Left renal cortex interstitium (tissue), 4 donors: ENCODE results near the gene PACRG. TPM values are rescaled to one million over a fixed set of nuclear protein-coding genes. Genes with fewer than 3 reads are reported as not detected.

Experiments
- DNase-seq, 4 donors: peaks; one replicate each; pipeline ENCODE4 v3.0.0-alpha.2; 2013; ENCODE audit warnings: low read depth in 4 of 4, low spot score in 2 of 4, missing footprints in 1 of 4
- polyA plus RNA-seq, 4 donors: library from polyadenylated mRNA; unstranded; fragments of 120-200 nt; gene quantifications; one replicate each; pipeline ENCODE4 v1.2.1, GENCODE V29; 2013; ENCODE audit not compliant: insufficient read length in 4 of 4

The PACRG gene
- polyA plus RNA-seq, 4 donors: 13.7 to 20.1 (median 15.1) TPM

- DNase-seq: no peak
Measured at GRCh38 chr6:163062790-163063189, 335.0 kb downstream of the PACRG start.

- DNase-seq: no peak
Measured at GRCh38 chr6:163063561-163063960, 335.8 kb downstream of the PACRG start.

DNA sequence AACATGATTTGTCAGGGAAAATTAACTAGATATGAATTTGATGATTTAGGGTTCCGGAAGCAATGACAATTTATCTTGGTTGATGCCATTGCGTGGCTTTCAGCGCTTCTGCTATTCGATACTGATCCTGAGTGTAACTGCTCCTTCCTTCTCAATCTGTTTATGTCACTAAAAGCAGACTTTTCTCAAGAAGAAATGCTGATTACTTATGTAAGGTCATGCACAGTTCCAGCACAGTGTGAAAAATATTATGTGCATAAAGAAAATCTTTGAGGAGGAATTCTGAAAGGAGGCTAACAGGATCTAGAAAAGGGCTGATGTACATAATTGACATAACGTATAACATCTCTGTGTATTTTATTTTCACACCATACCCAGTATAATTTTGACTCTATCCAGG, 336.6 kb downstream of the PACRG start:
- DNase-seq: no peak

DNA sequence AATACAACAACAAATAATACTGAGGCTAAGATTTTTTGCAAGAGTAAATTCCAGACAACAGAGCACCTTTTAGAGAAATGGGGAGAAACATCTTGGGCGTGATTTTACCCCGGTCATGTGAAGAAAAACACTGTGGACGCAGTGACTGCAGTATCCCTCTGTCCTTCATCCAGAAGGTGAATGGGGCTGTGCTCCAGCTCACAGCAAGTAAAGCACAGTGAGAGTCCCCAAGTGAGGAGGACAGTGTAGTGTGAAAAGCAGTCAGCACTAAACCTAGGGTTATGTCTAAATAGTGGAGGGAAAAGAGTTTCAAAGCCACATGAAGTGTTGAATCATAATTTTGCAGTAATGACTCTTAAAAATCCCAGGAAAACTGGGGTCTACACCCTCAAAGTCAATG, 338.4 kb downstream of the PACRG start:
- no peak for DNase-seq

GRCh38 chr6:163077134-163077533, 349.4 kb downstream of the PACRG start:
- DNase-seq: no peak

GRCh38 chr6:163078712-163079111, 350.9 kb downstream of the PACRG start:
- DNase-seq: no peak

DNA sequence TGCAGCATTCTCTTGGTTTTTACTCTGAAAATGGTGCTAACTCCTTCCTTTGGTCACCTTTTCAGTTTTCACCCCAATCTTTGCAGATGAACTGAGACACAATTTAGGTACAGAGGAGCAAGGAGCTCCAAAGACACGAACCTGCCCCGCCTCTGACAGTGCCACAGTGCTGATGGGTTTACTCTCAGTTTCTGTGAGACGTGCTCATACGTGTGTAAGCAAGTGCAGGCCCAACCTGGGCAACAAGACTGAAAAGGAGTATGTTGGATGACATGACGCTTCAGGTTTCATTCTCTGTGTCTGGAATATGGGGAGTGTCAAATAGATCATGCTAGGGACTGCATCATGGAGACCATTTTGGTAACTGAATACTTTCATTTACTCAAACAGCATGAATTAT, 352.5 kb downstream of the PACRG start:
- DNase-seq: no peak

DNA sequence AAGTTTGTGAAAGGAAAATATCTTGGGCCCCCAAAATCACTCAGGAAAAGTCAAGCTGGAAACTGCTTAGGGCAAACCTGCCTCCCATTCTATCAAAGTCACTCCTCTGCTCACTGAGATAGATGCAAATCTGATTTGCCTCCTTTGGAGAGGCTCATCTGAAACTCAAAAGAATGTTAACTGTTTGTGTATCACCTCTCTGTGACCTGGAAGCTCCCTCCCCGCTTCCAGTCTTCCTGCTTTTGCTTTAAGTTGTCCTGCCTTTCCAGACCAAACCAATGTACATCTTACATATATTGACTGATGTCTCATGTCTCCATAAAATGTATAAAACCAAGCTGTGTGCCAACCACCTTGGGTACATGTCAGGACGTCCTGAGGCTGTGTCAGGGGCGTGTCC, 355.4 kb downstream of the PACRG start:
- no peak for DNase-seq

GRCh38 chr6:163085426-163085825, 357.7 kb downstream of the PACRG start:
- DNase-seq: no peak

DNA sequence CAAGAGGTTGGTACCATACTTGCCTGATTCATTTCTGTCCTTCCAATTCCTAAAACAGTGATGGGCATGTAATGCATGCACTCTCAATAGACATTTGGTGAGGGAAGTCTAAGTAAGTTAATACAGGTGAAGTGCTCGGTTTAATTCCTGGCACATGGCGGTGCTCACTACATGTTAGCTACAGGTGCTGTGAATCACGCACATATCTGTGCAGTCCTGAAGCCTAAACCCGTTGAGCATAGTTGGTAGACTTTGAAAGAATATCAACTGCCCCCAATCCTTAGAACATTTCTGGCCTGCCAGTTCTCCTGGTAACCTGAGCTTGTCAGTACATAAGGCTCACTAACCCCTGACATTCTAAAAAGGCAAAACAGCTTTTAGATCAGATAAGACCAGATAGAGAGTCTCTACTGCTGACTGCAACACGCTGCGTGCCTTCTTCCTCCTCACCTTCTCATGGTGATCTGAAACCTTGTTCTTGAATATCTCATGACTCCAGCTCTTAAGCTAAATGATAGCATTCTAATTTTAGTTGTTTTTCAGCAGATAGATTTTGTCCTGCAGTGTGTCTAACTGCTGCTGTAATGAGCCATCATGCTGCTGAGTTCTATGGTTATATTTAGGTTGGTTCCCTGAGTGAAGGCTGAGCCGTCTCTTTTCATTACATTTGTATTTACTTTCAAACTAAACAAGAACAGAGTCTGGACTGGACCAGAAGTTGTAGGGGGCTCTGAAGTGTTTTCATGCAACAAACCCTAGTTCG, 358.3 kb downstream of the PACRG start:
- no peak for DNase-seq

- no peak for DNase-seq
Measured at GRCh38 chr6:163086624-163086920, 358.8 kb downstream of the PACRG start.

DNA sequence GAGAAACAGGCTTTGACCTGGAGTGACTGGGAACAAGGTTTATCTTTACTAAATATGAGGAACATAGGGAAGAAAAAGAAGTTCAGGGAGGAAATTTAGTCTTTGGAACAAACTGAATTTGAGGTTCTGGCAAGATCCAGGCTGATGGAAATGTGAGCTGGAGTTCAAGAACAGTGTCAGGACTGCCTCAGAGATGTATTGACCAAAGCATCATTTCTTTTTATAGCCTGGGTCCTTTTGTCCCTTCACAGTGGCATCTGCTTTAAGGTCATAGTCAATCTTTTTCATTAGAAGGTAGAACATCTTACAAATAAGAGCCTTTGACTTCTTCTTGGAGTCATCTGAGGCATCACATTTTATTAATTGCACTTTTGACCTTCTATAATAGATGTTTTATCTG, 360.2 kb downstream of the PACRG start:
- no peak for DNase-seq

DNA sequence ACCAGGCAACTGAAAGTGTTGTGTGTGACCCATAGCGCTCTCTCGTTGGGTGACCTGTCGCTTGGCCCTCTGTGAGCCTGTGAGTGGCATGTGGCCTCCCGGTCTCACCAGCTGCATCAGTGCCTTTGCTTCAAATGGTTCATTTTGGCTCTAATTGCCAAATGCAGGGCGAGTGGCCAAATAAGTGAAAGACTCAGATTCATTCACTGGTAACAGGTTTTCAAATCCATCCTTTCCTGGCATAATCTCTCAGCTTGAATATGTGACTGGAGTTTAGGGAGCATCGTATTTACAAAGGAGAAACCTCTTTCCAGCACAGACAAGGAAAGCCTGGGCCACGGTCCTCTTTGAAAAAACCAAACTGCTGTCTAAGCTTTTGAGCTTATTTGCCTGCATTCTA, 365.1 kb downstream of the PACRG start:
- no peak for DNase-seq

DNA sequence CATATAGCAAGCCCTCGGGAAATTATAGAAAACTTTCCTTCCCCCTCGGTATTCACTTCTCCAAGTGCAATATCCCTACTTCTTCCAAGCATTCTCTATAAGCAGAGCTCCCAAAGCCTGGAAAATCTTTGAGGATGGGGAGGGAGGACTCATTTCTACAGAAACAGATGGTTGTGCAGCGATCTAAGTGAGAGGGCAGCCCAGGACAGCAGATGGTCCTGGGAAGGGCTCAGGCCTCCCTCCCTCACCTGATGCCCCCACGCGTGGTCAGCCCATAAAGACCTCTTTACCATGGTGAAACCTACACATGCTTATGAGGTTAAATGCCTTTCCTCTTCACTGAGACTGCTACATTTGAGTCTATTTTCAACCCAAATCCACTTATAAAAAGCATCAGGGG, 367.1 kb downstream of the PACRG start:
- DNase-seq: no peak

DNA sequence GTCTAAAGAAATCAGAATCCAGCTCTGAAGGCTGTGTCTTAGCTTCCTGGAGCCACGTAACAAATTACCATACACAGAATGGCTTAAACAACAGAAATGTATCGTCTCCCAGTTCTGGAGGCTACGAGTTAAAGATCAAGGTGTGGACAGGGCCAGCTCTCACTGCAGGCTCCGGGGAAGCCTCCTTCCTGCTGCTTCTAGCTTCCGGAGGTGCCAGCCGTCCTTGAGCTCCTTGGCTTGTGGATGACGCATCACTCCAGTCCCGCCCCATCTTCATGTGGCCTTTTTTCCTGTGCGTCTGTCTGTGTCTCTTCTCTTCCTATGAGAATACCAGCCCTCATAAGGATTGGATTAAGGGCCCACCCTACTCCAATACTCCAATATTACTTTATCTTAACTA, 367.6 kb downstream of the PACRG start:
- no peak for DNase-seq

- no peak for DNase-seq
Measured at GRCh38 chr6:163098827-163099479, 371.2 kb downstream of the PACRG start.

GRCh38 chr6:163099621-163100171, 371.9 kb downstream of the PACRG start:
- no peak for DNase-seq

DNA sequence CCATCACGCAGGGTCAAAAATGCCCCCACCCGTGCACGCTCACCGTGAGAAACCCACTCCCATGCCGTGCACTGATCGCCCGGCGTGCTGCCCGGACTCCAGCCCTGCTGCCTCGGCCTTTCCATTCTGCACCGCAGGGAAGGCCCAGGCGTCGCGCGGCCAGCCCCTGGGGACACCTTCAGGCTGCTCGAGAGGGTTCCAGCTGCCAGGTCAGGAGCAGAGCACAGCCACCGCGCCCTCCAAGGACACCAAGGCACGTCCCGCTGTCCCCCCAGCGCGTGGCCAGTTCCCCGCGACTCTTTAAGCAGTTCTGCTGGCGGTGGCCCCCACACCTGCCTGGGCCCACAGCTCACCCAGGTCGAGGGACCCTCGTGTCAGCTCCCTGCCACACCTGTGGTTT, 372.5 kb downstream of the PACRG start:
- no peak for DNase-seq

DNA sequence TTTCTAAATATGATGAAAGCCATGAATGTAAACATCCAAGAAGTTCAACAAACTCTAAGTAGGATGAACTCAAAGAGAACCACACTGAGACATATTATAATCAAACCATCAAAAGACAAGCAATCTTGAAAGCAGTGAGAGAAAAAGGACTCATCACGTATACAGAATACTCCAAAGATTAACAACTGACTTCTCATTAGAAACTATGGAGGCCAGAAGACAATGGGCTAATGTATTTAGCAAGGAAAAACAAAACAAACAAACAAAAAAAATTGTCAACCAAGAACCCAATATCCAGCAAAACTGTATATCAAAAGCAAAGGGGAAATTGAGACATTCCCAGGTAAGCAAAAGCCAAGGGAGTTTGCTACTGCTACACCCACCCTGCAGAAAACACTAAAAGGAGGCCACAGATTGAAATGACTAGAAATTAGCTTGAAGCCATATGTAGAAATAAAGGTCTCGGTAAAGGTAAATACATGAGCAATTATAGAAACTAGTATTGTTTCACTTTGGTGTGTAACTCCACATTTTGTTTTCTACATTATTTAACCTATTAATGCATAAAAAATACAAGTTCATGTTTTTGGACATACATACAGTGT, 385.7 kb downstream of the PACRG start:
- no peak for DNase-seq

GRCh38 chr6:163118941-163119340, 391.2 kb downstream of the PACRG start:
- no peak for DNase-seq

GRCh38 chr6:163120223-163120622, 392.4 kb downstream of the PACRG start:
- DNase-seq: no peak

- no peak for DNase-seq
Measured at GRCh38 chr6:163121270-163121669, 393.5 kb downstream of the PACRG start.
